DMS 273 (cell line): ENCODE data around the gene MYPN.
"Not testable (repeated sequence)": the region's sequence is repeated elsewhere in the genome, so short reads cannot be mapped to it uniquely, and the experiment has no call there.

Experiments
- DNase-seq: peaks from one replicate; lab custom pipeline; 2025; ENCODE audit not compliant: unreplicated experiment; lab: John Stamatoyannopoulos, UW

Gene MYPN

DNA sequence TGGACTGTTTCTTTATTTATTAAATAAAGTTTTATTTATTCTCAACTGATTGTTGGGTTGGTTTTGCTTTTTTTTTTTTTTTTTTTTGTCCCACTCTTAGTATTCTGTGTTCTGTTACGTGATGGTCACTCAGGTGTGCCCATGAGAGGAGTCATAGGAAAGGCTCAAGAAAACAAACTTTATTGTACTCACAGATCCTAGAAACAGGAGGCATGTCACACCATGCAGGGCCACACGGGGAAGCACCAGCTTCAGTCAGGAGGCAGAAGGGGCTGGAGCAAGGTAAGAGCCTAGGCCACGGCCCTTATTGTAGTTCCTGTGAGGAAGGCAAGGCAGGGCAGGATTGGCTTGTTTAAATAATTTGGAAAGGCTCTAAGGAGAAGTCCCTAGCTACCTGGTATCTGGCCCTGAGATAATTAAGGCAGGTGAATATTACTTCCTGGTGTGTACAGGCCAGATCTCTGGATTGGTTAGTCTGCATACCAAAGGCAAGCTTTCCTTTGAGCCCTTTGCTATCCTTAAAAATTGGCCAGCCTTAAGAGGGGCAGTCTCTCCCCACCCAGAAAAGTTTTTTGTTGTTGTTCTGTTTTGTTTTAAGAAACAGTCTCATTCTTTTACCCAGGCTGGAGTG lies 114.4 kb downstream of the MYPN start:
- peak; percentile 34 for DNase-seq

- no peak for DNase-seq
Observed at GRCh38 chr10:68224810-68225209, 115.5 kb downstream of the MYPN start.

- no peak for DNase-seq
Observed at GRCh38 chr10:68230268-68230667, 121.0 kb downstream of the MYPN start.

DNA sequence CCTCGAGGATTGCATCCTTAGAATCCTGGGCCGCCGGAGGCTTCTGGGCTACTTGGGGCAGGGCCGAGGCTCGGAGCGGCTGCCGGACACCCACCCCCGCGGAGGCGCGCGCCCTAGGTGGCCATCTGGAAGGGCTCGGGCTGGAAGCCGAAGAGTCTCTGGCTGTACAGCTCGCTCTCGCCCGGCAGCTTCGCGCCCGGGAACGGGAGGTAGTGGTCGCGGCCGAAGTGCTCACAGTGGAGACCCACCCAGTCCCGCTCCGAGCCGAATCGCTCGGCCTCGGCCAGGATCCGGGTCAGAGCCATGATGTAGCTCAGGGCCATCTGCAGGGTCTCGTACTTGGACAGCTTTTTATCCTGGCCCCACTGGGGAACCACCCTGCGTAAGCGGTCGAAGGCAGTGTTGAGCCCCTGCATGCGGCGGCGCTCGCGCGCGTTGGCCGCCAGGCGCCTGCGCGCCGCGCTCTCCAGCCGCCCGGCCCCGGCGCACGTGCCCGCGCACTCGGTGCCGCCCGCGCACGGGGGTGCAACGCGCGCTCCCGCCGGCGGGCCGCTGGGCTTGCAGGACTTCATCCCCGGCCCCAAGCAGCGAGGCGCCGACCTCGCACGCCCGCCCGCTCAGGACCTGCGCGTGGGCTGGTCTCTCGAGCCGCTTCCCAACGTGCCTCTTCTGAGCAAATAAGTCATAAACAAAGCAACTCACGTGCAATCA lies 122.0 kb downstream of the MYPN start:
- peak; percentile 88 for DNase-seq

- peak; percentile 62 for DNase-seq
Observed at GRCh38 chr10:68231817-68232251, 122.5 kb downstream of the MYPN start, which contains the start of gene ATOH7. ATOH7 (minus strand) TSS chr10:68232113; CDS start chr10:68231677, 436 bp downstream.

DNA sequence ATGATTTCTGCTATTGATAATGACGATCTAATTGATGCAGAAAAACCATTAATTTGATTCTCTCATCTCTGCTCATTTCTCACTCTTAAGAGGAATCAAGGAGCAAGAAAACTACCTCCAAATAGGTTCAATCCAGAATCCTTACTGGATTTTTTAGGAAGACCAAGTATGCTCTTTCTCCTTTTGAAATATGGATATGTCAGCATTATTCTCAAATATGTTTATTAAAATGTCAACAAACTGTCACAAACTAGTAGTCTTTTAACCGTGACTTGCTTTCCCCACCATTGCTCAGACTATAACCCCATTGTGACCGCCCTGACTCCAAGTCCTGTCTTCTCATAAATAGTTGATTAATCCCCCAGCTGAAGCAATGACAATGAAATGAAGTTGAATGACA lies 123.8 kb downstream of the MYPN start:
- no peak for DNase-seq

DNA sequence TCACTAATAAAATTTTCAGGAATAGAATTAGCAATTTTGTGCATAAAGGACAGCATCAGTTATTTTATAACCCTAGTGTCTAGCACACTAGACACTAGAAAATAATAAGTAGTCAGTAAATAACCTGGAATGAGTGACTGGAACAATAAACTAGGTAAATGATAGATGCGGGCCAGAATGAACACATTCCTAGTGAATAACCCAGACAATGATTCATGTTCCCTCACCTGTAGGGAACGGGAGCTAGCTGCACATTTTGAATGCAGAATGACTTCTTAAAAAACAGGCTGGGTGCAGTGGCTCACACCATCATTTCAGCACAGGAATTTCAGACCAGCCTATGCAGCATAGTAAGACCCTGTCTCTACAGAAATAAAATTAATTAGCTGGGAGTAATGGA lies 125.8 kb downstream of the MYPN start:
- peak; percentile 50 for DNase-seq

GRCh38 chr10:68235581-68235980 lies 126.3 kb downstream of the MYPN start:
- DNase-seq, result peak; percentile 92

GRCh38 chr10:68237173-68237572 lies 127.9 kb downstream of the MYPN start:
- no peak for DNase-seq

DNA sequence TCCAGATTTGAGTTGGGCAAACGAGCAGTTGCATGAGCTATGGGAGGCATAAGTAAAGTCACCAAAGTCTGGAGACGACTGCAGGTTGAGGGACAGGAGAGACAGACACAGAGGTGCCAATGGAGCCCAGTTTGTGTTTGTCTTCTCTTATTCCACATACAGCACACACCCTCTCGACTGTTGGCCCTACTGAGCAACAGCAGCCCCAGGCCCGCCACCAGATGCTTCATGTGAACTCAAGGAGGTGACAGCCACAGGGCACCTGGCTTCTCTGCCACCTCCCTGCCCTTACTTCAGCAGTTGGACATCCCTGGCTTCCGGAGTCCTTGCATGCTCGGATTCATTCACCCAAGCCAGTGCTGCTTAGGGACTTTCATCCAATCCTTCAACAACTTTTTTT lies 129.1 kb downstream of the MYPN start:
- DNase-seq, result no peak

GRCh38 chr10:68239069-68239468 lies 129.8 kb downstream of the MYPN start:
- DNase-seq, result no peak

DNA sequence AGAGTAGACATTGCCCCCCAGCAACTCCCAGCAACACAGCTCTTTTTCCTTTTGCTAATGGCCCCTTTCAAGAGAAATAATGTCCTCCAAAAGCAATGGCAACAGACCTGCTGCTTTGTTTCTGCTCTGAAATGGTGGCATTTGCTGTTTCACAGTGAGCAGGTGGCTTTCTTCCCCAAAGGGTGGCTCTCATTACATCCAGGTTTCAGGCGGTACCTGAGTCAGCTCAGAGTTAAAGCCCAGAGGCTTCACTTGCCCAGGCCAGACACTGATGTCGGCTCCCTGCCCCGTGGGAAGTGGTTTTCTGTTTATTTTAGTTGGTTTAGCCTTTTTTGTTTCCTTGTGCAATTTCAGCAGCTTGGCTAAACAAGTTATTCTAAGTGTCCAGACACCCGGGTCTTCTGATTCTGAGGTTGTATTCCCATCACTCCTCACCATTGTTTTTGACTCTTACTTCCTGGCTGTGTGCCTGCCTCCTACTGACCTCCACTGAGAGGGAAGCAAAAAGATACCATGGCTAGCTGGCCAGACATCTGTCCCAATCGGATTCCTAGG lies 130.4 kb downstream of the MYPN start:
- DNase-seq, result peak; percentile 32

DNA sequence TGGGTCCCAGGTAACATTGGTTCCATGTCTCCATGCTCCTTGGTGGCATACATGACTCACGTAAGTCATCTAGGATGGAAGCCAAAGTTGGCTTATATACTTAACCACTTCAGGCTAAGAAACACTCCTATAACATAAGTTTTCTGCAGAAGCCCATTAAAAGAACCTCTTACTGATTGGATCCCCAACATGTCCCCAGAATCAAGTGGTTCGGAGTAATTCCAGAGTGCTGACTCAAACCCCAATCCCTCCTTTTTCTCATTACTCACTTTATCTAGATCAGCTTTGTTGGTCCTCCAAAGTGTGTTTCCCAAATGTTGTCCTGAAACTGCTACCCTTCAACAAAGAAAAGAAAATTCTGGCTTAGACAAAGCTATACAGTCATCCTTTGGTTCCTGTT lies 132.8 kb downstream of the MYPN start:
- no peak for DNase-seq

DNA sequence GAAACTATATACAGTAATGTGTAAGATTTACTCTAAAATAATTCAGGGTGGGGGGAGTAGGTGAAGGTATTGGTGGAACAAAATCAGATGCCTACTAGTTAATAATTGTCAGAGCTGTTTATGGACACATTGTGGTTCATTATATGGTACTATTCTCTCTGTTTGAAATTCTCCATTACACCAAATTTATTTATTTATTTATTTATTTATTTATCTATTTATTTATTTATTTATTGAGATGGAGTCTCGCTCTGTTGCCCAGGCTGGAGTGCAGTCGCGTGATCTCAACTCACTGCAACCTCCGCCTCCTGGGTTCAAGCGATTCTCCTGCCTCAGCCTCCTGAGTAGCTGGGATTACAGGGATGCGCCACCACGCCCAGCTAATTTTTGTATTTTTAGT lies 137.1 kb downstream of the MYPN start:
- DNase-seq, result not testable (repeated sequence)

GRCh38 chr10:68247931-68248330 lies 138.6 kb downstream of the MYPN start:
- no peak for DNase-seq

- no peak for DNase-seq
Observed at GRCh38 chr10:68249297-68249696, 140.0 kb downstream of the MYPN start.

DNA sequence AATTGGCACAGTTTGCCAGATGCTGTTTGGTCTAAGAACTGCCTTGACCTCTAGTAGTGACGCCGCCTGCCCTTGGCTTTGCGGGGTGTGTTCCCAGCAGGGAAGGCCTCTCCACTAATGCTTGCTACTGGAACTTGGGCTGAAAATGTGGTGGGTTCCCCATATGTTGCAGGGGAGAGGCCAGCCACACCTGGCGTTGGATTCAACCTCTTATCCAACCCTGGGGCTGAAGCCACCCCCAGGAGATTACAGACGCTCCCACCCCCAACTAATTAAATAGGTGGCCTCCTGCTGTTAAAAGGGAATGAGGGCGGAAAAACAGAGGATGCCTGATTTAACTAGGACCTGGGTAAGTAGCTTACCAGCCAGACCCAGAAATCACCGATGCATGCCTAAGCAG lies 141.9 kb downstream of the MYPN start:
- DNase-seq, result peak; percentile 61

GRCh38 chr10:68251625-68252495 lies 142.6 kb downstream of the MYPN start:
- no peak for DNase-seq

- peak; percentile 42 for DNase-seq
Observed at GRCh38 chr10:68253346-68253745, 144.1 kb downstream of the MYPN start.

GRCh38 chr10:68261132-68261856 lies 152.0 kb downstream of the MYPN start:
- DNase-seq, result no peak
